Measurements from ENCODE around the gene KNOP1. TPM values are rescaled to one million over a fixed set of nuclear protein-coding genes. Genes with fewer than 3 reads are reported as not detected.
"Not testable (repeated sequence)": the region's sequence is repeated elsewhere in the genome, so short reads cannot be mapped to it uniquely, and the experiment has no call there.

The KNOP1 gene
- total RNA-seq, 2 donors from 2014 or later, result 83.9 to 95.9 TPM

DNA sequence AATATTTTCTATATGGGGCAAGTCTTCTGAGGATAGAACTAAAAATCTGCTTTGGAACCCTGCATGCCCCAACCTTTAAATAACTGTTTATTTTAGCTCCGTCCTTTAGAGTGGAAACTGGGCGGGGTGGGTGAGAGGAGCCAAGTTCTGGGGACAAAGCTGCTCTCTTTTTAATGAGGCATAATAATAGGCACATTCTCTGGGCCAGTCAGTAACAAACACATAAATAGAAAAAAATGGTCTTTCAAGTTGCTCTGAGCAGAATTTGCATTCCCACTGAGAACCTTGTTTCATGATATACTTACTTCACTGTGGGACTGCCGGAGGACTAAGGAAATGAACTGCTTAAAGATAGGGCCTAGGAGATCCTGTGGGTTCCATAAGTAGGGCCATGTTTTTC lies 51.5 kb downstream of the KNOP1 start:
- Mint-ChIP-seq H3K4me3 (no peak overlapping the region), H3K36me3 (ENCODE audit: low read depth) (peaks cover 62% of the 10 kb centered on the region), H3K4me1 (no peaks in the 10 kb centered on the region), H3K27me3 (ENCODE audit: insufficient read depth) (no peaks in the 10 kb centered on the region), H3K27ac (no peak overlapping the region), H3K9me3 (peaks cover 39% of the 10 kb centered on the region)
- Histone ChIP-seq H3K27me3 (ENCODE audit: control insufficient read depth, insufficient read depth, low read length, poor library complexity, severe bottlenecking) (no peaks in the 10 kb centered on the region), H3K4me3 (ENCODE audit: low read length) (no peak overlapping the region), H3K4me1 (ENCODE audit: control insufficient read depth, insufficient read depth, low read length) (no peaks in the 10 kb centered on the region), H3K9me3 (ENCODE audit: control insufficient read depth, low read length) (peaks cover 32% of the 10 kb centered on the region), H3K36me3 (ENCODE audit: control insufficient read depth, insufficient read depth, low read length) (peaks cover 19% of the 10 kb centered on the region), H3K27ac (ENCODE audit: low read depth, low read length) (no peak overlapping the region), H3K9ac (ENCODE audit: extremely low read depth, low read length, poor library complexity, severe bottlenecking) (no peak overlapping the region)
- 97 to 100% methylated on average over 3 of the region's 3 CpGs for WGBS, 2 experiments (ENCODE audit: insufficient coverage in 1 of 2, insufficient read length in 1 of 2)
- TF ChIP-seq, protein P1, sequence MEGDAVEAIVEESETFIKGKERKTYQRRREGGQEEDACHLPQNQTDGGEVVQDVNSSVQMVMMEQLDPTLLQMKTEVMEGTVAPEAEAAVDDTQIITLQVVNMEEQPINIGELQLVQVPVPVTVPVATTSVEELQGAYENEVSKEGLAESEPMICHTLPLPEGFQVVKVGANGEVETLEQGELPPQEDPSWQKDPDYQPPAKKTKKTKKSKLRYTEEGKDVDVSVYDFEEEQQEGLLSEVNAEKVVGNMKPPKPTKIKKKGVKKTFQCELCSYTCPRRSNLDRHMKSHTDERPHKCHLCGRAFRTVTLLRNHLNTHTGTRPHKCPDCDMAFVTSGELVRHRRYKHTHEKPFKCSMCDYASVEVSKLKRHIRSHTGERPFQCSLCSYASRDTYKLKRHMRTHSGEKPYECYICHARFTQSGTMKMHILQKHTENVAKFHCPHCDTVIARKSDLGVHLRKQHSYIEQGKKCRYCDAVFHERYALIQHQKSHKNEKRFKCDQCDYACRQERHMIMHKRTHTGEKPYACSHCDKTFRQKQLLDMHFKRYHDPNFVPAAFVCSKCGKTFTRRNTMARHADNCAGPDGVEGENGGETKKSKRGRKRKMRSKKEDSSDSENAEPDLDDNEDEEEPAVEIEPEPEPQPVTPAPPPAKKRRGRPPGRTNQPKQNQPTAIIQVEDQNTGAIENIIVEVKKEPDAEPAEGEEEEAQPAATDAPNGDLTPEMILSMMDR (conservative IDR thresholded peaks at IDR 0.05), result no peak
- no peak for DNase-seq

DNA sequence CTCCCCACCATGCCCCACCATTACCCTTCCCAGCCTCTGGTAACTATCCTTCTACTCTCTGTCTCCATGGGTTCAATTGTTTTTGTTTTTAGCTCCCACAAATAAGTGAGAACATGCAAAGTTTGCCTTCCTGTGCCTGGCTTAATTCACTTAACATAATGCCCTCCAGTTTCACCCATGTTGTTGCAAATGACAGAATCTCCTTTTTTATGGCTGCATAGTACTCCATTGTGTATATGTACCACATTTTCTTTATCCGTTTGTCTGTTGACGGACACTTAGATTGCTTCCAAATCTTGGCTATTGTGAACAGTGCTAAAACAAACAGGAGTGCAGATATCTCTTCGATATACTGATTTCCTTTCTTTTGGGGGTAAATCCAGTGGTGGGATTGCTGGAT lies 52.7 kb downstream of the KNOP1 start:
- H3K4me1 Mint-ChIP-seq; H3K4me3 Mint-ChIP-seq; H3K27me3 Mint-ChIP-seq (ENCODE audit: insufficient read depth); H3K27ac Mint-ChIP-seq; H3K9ac ChIP-seq (ENCODE audit: extremely low read depth, low read length, poor library complexity, severe bottlenecking); H3K27ac ChIP-seq (ENCODE audit: low read depth, low read length); H3K27me3 ChIP-seq (ENCODE audit: control insufficient read depth, insufficient read depth, low read length, poor library complexity, severe bottlenecking); H3K4me1 ChIP-seq (ENCODE audit: control insufficient read depth, insufficient read depth, low read length); DNase-seq: not testable (repeated sequence)
- Mint-ChIP-seq H3K36me3 (ENCODE audit: low read depth) (peaks cover 67% of the 10 kb centered on the region), H3K9me3 (peaks cover 49% of the 10 kb centered on the region)
- Histone ChIP-seq H3K9me3 (ENCODE audit: control insufficient read depth, low read length) (peaks cover 42% of the 10 kb centered on the region), H3K36me3 (ENCODE audit: control insufficient read depth, insufficient read depth, low read length) (peaks cover 19% of the 10 kb centered on the region), H3K4me3 (ENCODE audit: low read length) (peak overlapping the region; percentile 11)
- 92 to 98% methylated on average over 3 of the region's 3 CpGs for WGBS, 2 experiments (ENCODE audit: insufficient coverage in 1 of 2, insufficient read length in 1 of 2)

DNA sequence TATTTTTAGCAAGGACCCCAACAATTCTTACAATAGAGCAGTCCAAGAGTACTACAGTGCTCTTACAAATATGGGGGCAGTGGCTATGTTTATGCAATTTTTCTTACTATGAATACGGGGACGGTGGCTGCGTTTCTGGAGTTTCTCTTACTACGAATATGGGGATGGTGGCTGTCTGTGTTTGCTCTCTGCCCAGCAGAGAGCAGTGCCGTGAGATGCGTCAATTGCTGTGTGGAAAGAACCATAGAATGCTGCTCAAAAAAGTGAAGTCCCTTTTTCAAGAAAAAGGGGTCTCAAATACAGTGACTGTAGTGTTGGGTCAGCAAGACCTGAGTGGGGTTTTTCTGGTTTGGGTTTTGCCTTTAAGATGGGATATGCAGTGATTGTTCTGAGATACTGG lies 53.9 kb downstream of the KNOP1 start:
- Histone ChIP-seq H3K9me3 (ENCODE audit: control insufficient read depth, low read length) (peaks cover 54% of the 10 kb centered on the region), H3K27ac (ENCODE audit: low read depth, low read length) (no peak overlapping the region), H3K4me3 (ENCODE audit: low read length) (no peak overlapping the region), H3K9ac (ENCODE audit: extremely low read depth, low read length, poor library complexity, severe bottlenecking) (no peak overlapping the region), H3K4me1 (ENCODE audit: control insufficient read depth, insufficient read depth, low read length) (no peaks in the 10 kb centered on the region), H3K36me3 (ENCODE audit: control insufficient read depth, insufficient read depth, low read length) (peaks cover 19% of the 10 kb centered on the region), H3K27me3 (ENCODE audit: control insufficient read depth, insufficient read depth, low read length, poor library complexity, severe bottlenecking) (no peaks in the 10 kb centered on the region)
- Mint-ChIP-seq H3K27ac (no peak overlapping the region), H3K36me3 (ENCODE audit: low read depth) (peaks cover 68% of the 10 kb centered on the region), H3K27me3 (ENCODE audit: insufficient read depth) (no peaks in the 10 kb centered on the region), H3K4me3 (no peak overlapping the region), H3K9me3 (peaks cover 56% of the 10 kb centered on the region), H3K4me1 (no peaks in the 10 kb centered on the region)
- no peak for DNase-seq
- WGBS, 2 experiments (ENCODE audit: insufficient coverage in 1 of 2, insufficient read length in 1 of 2), result 91 to 94% methylated on average over 6 of the region's 6 CpGs
- TF ChIP-seq, protein P1 (conservative IDR thresholded peaks at IDR 0.05), result no peak

DNA sequence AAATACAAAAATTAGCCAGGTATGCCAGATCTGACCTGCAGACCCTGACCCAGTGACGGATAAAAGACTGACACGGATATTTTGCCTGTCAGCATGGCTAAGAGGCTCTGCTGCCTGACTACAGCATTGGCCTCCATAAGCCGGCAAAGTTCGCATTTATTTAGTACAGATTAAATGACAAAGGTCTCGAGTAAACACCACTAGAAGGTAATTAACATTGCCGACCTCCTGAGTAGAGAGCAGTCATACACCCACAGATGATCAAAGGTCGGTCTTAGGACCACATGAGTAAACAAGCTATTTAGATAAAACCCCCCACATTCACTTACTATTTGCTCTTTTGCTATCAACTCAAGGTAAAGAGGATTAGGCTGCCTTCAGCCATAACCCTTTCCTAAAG lies 55.7 kb downstream of the KNOP1 start:
- Histone ChIP-seq H3K36me3 (ENCODE audit: control insufficient read depth, insufficient read depth, low read length) (peaks cover 28% of the 10 kb centered on the region), H3K4me3 (ENCODE audit: low read length) (peak overlapping the region; percentile 62), H3K9ac (ENCODE audit: extremely low read depth, low read length, poor library complexity, severe bottlenecking) (no peak overlapping the region), H3K4me1 (ENCODE audit: control insufficient read depth, insufficient read depth, low read length) (no peaks in the 10 kb centered on the region), H3K27me3 (ENCODE audit: control insufficient read depth, insufficient read depth, low read length, poor library complexity, severe bottlenecking) (no peaks in the 10 kb centered on the region), H3K27ac (ENCODE audit: low read depth, low read length) (no peak overlapping the region), H3K9me3 (ENCODE audit: control insufficient read depth, low read length) (peaks cover 61% of the 10 kb centered on the region)
- TF ChIP-seq, protein P1 (conservative IDR thresholded peaks at IDR 0.05), result no peak
- no peak overlapping the region for H3K4me3 Mint-ChIP-seq
- DNase-seq, result no peak
- H3K36me3 Mint-ChIP-seq (ENCODE audit: low read depth), result peaks cover 75% of the 10 kb centered on the region
- no peaks in the 10 kb centered on the region for H3K27me3 Mint-ChIP-seq (ENCODE audit: insufficient read depth)
- 70 to 86% methylated on average over 7 of the region's 7 CpGs for WGBS, 2 experiments (ENCODE audit: insufficient coverage in 1 of 2, insufficient read length in 1 of 2)
- H3K4me1 Mint-ChIP-seq, result no peaks in the 10 kb centered on the region
- H3K27ac Mint-ChIP-seq, result no peak overlapping the region
- peaks cover 56% of the 10 kb centered on the region for H3K9me3 Mint-ChIP-seq

Data from endodermal cell (in vitro differentiated cells).